Measurements from ENCODE around the gene SNX24.
"Not testable (repeated sequence)": the region's sequence is repeated elsewhere in the genome, so short reads cannot be mapped to it uniquely, and the experiment has no call there.

The SNX24 gene

GRCh38 chr5:122909470-122910100 is 64.2 kb downstream of the SNX24 start:
- Histone ChIP-seq H3K36me3 (ENCODE audit: low read length) (no peaks in the 10 kb centered on the region), H3K4me3 (ENCODE audit: insufficient read depth, low read length, poor library complexity, severe bottlenecking) (no peak overlapping the region), H3K79me2 (ENCODE audit: insufficient read depth, low read length) (no peaks in the 10 kb centered on the region), H3F3A (ENCODE audit: insufficient read depth) (no peaks in the 10 kb centered on the region), H3K4me2 (ENCODE audit: low read depth, low read length, poor library complexity, severe bottlenecking) (no peak overlapping the region), H3K9me2 (replicated peaks; ENCODE audit: insufficient read depth, low read length) (no peaks in the 10 kb centered on the region), H3K9ac (ENCODE audit: low read length) (no peak overlapping the region), H4K20me1 (ENCODE audit: low read depth, low read length) (no peaks in the 10 kb centered on the region), H3K9me3 (ENCODE audit: insufficient read depth, low read length) (no peaks in the 10 kb centered on the region), H3K27me3 (ENCODE audit: low read length) (no peaks in the 10 kb centered on the region), H3K27ac (ENCODE audit: low read depth, low read length) (no peak overlapping the region), H2AFZ (ENCODE audit: low read depth, low read length, severe bottlenecking) (no peak overlapping the region)
- TF ChIP-seq EZH2phosphoT487 (conservative IDR thresholded peaks at IDR 0.05; ENCODE audit: low read length) (no peak), CTCF (IDR thresholded peaks at IDR 0.05; ENCODE audit: insufficient read depth, low read length, poor library complexity, severe bottlenecking) (no peak)

DNA sequence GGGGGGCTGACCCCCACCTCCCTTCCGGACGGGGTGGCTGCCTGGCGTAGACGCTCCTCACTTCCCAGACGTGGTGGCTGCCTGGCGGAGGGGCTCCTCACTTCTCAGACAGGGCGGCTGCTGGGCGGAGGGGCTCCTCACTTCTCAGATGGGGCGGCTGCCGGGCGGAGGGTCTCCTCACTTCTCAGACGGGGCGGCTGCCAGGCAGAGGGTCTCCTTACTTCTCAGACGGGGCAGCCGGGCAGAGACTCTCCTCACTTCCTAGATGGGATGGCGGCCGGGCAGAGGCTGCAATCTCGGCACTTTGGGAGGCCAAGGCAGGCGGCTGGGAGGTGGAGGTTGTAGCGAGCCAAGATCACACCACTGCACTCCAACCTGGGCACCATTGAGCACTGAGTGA is 68.0 kb downstream of the SNX24 start:
- not testable (repeated sequence) for H3K4me3 ChIP-seq (ENCODE audit: insufficient read depth, low read length, poor library complexity, severe bottlenecking); H3K9me2 ChIP-seq (replicated peaks; ENCODE audit: insufficient read depth, low read length); H3K4me2 ChIP-seq (ENCODE audit: low read depth, low read length, poor library complexity, severe bottlenecking); H3K27me3 ChIP-seq (ENCODE audit: low read length); H2AFZ ChIP-seq (ENCODE audit: low read depth, low read length, severe bottlenecking); H4K20me1 ChIP-seq (ENCODE audit: low read depth, low read length); H3K36me3 ChIP-seq (ENCODE audit: low read length); H3K79me2 ChIP-seq (ENCODE audit: insufficient read depth, low read length); H3K27ac ChIP-seq (ENCODE audit: low read depth, low read length); H3K9me3 ChIP-seq (ENCODE audit: insufficient read depth, low read length); H3K9ac ChIP-seq (ENCODE audit: low read length); H3F3A ChIP-seq (ENCODE audit: insufficient read depth)

DNA sequence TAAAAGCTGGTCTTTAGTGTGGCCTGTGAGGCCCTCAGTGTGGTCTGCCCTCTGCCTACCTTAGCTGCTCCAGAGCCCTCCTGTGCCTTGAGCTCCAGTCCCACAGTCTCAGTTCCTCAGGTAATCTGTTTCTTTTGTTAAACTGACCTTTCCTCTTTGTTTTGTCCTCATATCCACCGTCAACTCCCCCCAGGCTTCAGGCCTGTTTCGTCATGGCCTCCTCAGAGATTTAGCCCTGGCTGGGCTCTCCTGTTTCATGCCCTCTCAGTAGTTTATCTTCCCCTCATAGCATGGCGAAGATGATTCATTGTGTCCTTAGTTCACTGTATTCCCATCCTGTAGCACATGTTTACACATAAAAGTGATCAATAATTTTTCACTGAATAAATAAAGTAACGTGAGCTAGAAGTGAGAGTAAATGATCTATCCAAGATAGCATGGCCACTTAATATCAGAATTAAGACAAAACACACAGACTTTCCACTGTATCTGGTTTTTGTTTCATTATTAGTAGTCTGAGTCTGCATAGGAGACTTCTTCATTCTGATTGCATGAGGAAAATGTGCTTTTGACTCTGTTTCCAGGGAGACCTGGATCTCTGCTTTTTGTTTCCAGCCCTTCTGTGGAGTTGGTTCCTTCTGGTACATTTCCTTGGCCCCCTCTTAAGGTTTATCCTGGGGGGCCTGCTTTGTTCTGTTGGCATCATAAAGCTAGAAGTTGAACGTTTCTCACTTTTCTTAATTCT is 70.5 kb downstream of the SNX24 start:
- H3K9ac ChIP-seq (ENCODE audit: low read length) = no peak overlapping the region
- H2AFZ ChIP-seq (ENCODE audit: low read depth, low read length, severe bottlenecking) = no peak overlapping the region
- H3K27ac ChIP-seq (ENCODE audit: low read depth, low read length) = no peak overlapping the region
- no peaks in the 10 kb centered on the region for H3K9me2 ChIP-seq (replicated peaks; ENCODE audit: insufficient read depth, low read length)
- H3K4me2 ChIP-seq (ENCODE audit: low read depth, low read length, poor library complexity, severe bottlenecking) = no peak overlapping the region
- no peaks in the 10 kb centered on the region for H3F3A ChIP-seq (ENCODE audit: insufficient read depth)
- TF ChIP-seq CTCF (IDR thresholded peaks at IDR 0.05; ENCODE audit: insufficient read depth, low read length, poor library complexity, severe bottlenecking) (no peak), EZH2phosphoT487 (conservative IDR thresholded peaks at IDR 0.05; ENCODE audit: low read length) (no peak)
- no peaks in the 10 kb centered on the region for H3K9me3 ChIP-seq (ENCODE audit: insufficient read depth, low read length)
- no peaks in the 10 kb centered on the region for H3K79me2 ChIP-seq (ENCODE audit: insufficient read depth, low read length)
- H3K27me3 ChIP-seq (ENCODE audit: low read length) = no peaks in the 10 kb centered on the region
- H4K20me1 ChIP-seq (ENCODE audit: low read depth, low read length) = no peaks in the 10 kb centered on the region
- no peak overlapping the region for H3K4me3 ChIP-seq (ENCODE audit: insufficient read depth, low read length, poor library complexity, severe bottlenecking)
- no peaks in the 10 kb centered on the region for H3K36me3 ChIP-seq (ENCODE audit: low read length)

DNA sequence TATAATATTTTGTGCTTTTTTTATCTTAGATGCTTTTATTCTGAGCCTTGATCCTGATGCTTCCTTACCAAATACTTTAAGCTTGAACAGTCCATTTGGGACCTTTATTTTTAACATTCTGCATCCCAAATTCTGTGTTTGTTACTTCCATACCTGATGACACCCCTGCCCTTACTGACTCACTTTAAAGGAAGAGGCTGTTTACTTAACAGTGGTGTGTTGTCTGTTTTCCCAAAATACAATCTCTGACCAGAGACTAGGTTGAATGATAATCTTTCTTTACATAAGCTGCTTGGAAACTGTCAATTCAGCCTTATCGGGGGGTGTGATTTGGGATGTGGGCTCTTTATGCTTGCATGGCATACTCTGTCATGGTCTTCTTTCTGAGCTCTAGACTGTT is 71.1 kb downstream of the SNX24 start:
- H3K27ac ChIP-seq (ENCODE audit: low read depth, low read length) = no peak overlapping the region
- H3K4me3 ChIP-seq (ENCODE audit: insufficient read depth, low read length, poor library complexity, severe bottlenecking) = no peak overlapping the region
- H3K9me3 ChIP-seq (ENCODE audit: insufficient read depth, low read length) = no peaks in the 10 kb centered on the region
- H3K9me2 ChIP-seq (replicated peaks; ENCODE audit: insufficient read depth, low read length) = no peaks in the 10 kb centered on the region
- no peaks in the 10 kb centered on the region for H3K79me2 ChIP-seq (ENCODE audit: insufficient read depth, low read length)
- no peaks in the 10 kb centered on the region for H4K20me1 ChIP-seq (ENCODE audit: low read depth, low read length)
- H3K36me3 ChIP-seq (ENCODE audit: low read length) = no peaks in the 10 kb centered on the region
- TF ChIP-seq CTCF (IDR thresholded peaks at IDR 0.05; ENCODE audit: insufficient read depth, low read length, poor library complexity, severe bottlenecking) (no peak), EZH2phosphoT487 (conservative IDR thresholded peaks at IDR 0.05; ENCODE audit: low read length) (no peak)
- no peaks in the 10 kb centered on the region for H3F3A ChIP-seq (ENCODE audit: insufficient read depth)
- no peak overlapping the region for H3K4me2 ChIP-seq (ENCODE audit: low read depth, low read length, poor library complexity, severe bottlenecking)
- H3K27me3 ChIP-seq (ENCODE audit: low read length) = no peaks in the 10 kb centered on the region
- H2AFZ ChIP-seq (ENCODE audit: low read depth, low read length, severe bottlenecking) = no peak overlapping the region
- no peak overlapping the region for H3K9ac ChIP-seq (ENCODE audit: low read length)

Data from SU-DHL-6 (cell line).